Kidney epithelial cell (primary cell): ENCODE data around the gene ING4. TPM values are rescaled to one million over a fixed set of nuclear protein-coding genes. Genes with fewer than 3 reads are reported as not detected.

ENCODE experiments used
- DNase-seq: peaks from one replicate; pipeline ENCODE4 v3.0.0-alpha.2; 2010; ENCODE audit warnings: low read depth
- H3K27me3 ChIP-seq: 2 replicates; pipeline ENCODE4 v1.6.0; 2011; ENCODE audit warnings: low read length; ENCODE audit not compliant: control insufficient read depth, insufficient read depth
- H3K36me3 ChIP-seq: 2 replicates; pipeline ENCODE4 v1.5.1; 2011; ENCODE audit warnings: low read length; ENCODE audit not compliant: control insufficient read depth, insufficient read depth
- H3K4me3 ChIP-seq: 2 replicates; pipeline ENCODE4 v1.5.1; 2011; ENCODE audit warnings: low read depth, mild to moderate bottlenecking, control low read depth, low read length
- total RNA-seq: library from RNA; depleted of rRNA; stranded (reverse); fragments of >200 nt; gene quantifications from 2 replicates; pipeline ENCODE4 v1.2.3, GENCODE V29; 2015
- TF ChIP-seq, protein P1 (sequence below): IDR thresholded peaks from 2 replicates; pipeline ENCODE4 v1.5.1; 2011; ENCODE audit warnings: mild to moderate bottlenecking, moderate library complexity, low read length, control low read depth, inconsistent platforms; ENCODE audit not compliant: insufficient read depth, poor library complexity, severe bottlenecking

The ING4 gene
- total RNA-seq, 1 donor from 2014 or later: 34.1 TPM

DNA sequence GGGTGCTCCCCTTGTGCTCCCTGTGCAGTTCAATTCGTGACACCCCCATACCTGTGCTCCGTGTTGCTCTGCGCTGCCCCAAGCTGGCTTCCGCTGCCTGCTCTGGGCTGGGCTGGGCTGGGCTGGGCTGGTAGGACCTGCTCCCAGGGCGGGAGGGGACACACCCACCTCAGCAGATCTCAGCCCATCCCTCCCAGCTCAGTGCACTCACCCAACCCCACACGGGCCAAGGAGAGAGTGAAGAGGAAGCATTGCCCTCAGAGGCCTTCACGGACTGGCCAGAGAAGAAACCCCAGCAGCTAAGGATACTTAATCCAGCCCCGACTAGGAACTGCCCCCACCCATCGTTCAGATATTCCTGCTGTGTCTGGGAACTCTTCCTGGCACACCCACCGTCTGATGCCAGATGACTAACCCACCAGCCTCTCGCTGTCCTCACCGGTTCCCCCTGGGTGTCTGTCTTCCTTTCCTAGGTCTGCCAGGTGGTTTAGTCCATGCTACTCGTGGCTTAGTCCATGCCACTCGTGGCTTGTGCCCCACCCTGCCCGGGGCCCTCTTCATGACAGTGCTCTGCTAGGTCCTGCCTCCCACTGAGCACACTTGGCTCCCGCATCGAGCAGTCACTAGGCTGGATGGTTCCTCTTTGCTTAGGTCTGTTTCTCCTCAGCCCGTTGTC, 26.9 kb downstream of the ING4 start, which contains the start of gene LPAR5:
Gene LPAR5 (minus strand): TSS at position 104 of the 676 bp plus-strand sequence. CDS start 14,711 bp downstream, outside the sequence.
- TF ChIP-seq, protein P1, sequence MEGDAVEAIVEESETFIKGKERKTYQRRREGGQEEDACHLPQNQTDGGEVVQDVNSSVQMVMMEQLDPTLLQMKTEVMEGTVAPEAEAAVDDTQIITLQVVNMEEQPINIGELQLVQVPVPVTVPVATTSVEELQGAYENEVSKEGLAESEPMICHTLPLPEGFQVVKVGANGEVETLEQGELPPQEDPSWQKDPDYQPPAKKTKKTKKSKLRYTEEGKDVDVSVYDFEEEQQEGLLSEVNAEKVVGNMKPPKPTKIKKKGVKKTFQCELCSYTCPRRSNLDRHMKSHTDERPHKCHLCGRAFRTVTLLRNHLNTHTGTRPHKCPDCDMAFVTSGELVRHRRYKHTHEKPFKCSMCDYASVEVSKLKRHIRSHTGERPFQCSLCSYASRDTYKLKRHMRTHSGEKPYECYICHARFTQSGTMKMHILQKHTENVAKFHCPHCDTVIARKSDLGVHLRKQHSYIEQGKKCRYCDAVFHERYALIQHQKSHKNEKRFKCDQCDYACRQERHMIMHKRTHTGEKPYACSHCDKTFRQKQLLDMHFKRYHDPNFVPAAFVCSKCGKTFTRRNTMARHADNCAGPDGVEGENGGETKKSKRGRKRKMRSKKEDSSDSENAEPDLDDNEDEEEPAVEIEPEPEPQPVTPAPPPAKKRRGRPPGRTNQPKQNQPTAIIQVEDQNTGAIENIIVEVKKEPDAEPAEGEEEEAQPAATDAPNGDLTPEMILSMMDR: no peak
- Histone ChIP-seq H3K36me3 (no peaks in the 10 kb centered on the region), H3K4me3 (no peak within 1 kb of the TSS), H3K27me3 (no peaks in the 10 kb centered on the region)
- no peak for DNase-seq

DNA sequence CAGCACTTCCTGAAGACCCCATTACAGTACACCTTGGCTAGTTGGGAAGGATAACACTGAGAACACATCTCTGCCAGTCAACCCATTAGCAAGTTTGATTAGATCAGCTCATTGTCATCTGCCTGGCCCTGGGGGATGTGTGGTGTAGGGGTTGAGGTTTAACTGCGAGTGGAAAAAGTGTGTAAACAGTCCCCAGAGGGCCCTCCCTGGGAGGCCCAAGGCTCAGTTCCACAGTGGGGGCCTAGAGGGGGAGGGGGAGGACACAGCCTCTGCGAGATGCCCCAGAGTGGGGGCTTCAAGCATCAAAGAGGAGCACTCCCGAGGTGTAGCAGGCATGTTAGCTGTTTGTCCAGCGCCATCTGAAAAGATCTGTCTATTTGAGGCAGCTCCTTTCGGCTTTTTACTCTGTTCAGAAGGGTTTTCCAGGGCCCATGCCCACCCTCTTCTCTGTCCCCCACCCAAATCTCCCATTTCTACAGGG, 27.5 kb downstream of the ING4 start:
- H3K27me3 ChIP-seq: no peaks in the 10 kb centered on the region
- TF ChIP-seq, protein P1: no peak
- no peaks in the 10 kb centered on the region for H3K36me3 ChIP-seq
- DNase-seq: no peak
- H3K4me3 ChIP-seq: no peak overlapping the region

DNA sequence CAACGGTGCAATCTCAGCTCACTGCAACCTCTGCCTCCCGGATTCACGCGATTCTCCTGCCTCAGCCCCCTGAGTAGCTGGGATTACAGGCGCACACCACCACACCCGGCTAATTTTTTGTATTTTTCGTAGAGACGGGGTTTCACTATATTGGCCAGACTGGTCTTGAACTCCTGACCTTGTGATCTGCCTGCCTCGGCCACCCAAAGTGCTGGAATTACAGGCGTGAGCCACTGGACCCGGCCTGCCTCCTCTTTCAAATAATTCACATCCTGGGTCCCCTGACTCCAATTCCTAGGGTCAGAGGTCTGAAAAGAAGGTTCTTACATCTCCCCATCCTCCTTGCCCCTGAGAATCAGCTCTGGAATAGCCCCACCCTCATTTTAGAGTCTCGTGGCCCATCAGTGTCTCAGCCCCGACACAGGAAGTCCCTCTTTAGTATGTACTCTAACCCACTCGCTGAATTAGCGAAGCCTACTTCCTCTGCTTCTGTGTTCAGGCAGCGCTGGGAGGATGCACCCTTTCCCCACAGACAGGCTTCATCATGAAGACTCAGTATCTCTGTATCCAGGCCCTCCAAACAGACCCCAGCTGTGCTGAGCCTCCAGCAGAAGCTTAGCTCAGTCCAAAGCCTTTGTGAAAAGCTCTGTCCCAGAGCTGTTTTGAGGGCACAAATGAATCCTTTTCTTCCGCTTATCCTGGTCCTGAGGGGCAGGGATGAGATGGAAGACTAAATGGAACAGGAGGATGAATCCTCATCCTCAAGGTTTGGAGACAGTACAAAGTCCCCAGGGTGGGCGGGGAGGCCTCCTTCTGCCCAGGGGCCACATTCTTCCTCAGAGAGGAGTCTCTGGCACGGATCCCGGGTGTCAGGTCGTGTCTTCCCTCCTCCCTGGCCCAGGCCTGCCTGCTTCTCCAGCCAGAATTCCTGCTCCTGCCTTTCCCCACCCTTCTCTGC, 30.6 kb downstream of the ING4 start:
- no peak for DNase-seq
- no peak overlapping the region for H3K4me3 ChIP-seq
- no peaks in the 10 kb centered on the region for H3K36me3 ChIP-seq
- H3K27me3 ChIP-seq: no peaks in the 10 kb centered on the region
- TF ChIP-seq, protein P1: no peak

DNA sequence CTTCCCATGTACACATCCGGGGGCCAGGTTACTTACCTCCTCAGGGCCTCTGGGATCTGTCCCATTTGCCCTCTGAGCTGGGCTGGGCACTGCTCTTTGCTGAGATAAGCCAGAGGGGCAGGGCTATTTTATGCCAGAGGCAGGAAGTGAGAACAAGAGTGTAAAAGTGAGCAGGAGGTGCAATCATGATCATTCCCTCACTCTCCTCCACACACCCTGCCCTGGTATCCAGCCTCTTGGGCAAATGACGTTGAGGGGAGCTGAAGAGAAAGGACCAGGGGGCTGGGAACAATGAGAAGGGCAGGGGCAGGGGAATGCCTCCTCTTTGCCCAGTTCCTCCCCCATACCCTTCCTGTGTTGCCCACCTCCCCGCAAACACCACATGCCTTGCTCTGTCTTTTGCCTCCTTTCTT, 31.4 kb downstream of the ING4 start:
- TF ChIP-seq, protein P1: no peak
- Histone ChIP-seq H3K27me3 (no peaks in the 10 kb centered on the region), H3K36me3 (no peaks in the 10 kb centered on the region), H3K4me3 (no peak overlapping the region)
- DNase-seq: no peak

DNA sequence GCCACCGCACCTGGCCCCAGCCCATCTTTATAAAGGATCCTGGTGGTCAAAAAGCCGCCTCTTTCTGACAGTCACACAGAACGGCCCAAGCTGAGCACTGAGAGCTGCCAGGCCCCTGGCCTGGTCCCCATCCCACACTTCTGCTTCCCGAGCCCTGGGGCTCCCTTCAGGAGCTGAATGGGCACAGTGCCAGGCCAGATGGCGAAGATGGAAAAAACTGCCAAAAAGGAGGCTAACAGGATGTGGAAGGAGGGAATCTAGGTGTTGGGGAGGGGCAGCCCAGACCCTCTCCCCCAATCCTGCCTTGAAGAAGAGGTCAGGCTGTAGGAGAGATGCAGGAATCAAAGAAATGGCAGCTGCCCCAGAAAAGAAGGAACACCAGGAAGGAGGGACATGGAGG, 32.2 kb downstream of the ING4 start:
- no peak overlapping the region for H3K4me3 ChIP-seq
- TF ChIP-seq, protein P1: no peak
- DNase-seq: no peak
- no peaks in the 10 kb centered on the region for H3K36me3 ChIP-seq
- H3K27me3 ChIP-seq: no peaks in the 10 kb centered on the region
